Left cardiac atrium (tissue), 4 donors: ENCODE measurements around the gene MAF. TPM values are rescaled to one million over a fixed set of nuclear protein-coding genes. Genes with fewer than 3 reads are reported as not detected.
A peak's percentile ranks its signal among the peaks of the same experiment; 100 is the strongest.

Experiments
- ATAC-seq, 2 donors: fragments of 200-7000 bp; cut with Tn5 transposase; one replicate each; pipeline ENCODE4 v1.9.1; 2020; ENCODE audit warnings: mild to moderate bottlenecking in 2 of 2, moderate library complexity in 2 of 2
- DNase-seq: peaks from one replicate; pipeline ENCODE4 v3.0.0-alpha.2; 2020
- intact Hi-C, 2 donors: fragments of 100-400 bp; cut with DNase I; formaldehyde crosslinking; loops; one replicate each; pipeline versions ENCODE4 v1.14.1 to v1.15.1; 2022 to 2023
- total RNA-seq, 2 donors: library from RNA; stranded (reverse); fragmentation: NEBNext Ultra II Directional; extraction: Animal tissue kit (Norgen Biotek cat#: 25700); gene quantifications; one replicate each; pipeline ENCODE4 v1.2.1, GENCODE V29; 2021
- donor health status: DM: no; HTN: yes; CAD: no.
- donor health status: DM: no; HTN: yes; CAD: no; lungs with severe emphysema.
- donor health status: DM: yes; HTN: yes; CAD: no.
- donor health status: Dilated cardiomyopathy.

Gene MAF
- total RNA-seq, 2 donors from 2014 or later, result 19.5 to 38.5 TPM

GRCh38 chr16:79618041-79618691 lies 17.6 kb upstream of the MAF start:
- intact Hi-C loops, result no loop called here
- no peak for ATAC-seq
- no peak for DNase-seq

- intact Hi-C loops, result no loop called here
- ATAC-seq (no peak), DNase-seq (no peak)
These were observed 12.5 kb upstream of the MAF start for GRCh38 chr16:79613009-79613408.

- DNase-seq, result no peak
- intact Hi-C loops, result no loop called here
- ATAC-seq, result no peak
These were observed 11.7 kb upstream of the MAF start for GRCh38 chr16:79612207-79612606.

- intact Hi-C loops, result no loop called here
- ATAC-seq (no peak), DNase-seq (no peak)
These were observed 10.2 kb upstream of the MAF start for GRCh38 chr16:79610771-79611170.

GRCh38 chr16:79609861-79610260 lies 9.3 kb upstream of the MAF start:
- intact Hi-C loops, result loop anchor here (10.0 kb wide), 3 partner anchors 475 to 1485 kb away; no protein-coding TSS in a partner anchor
- ATAC-seq (no peak), DNase-seq (no peak)

- intact Hi-C loops, result loop anchor here (10.0 kb wide), 3 partner anchors 476 to 1484 kb away; no protein-coding TSS in a partner anchor
- DNase-seq (no peak), ATAC-seq (no peak)
These were observed 8.4 kb upstream of the MAF start for GRCh38 chr16:79608976-79609375.

GRCh38 chr16:79607587-79607986 lies 7.0 kb upstream of the MAF start:
- intact Hi-C loops, result loop anchor here (10.0 kb wide), 3 partner anchors 477 to 1483 kb away; no protein-coding TSS in a partner anchor
- DNase-seq (no peak), ATAC-seq (peak; percentile 59 to 89)

- ATAC-seq, result no peak
- intact Hi-C loops, result loop anchor here (10.0 kb wide), 3 partner anchors 479 to 1481 kb away; no protein-coding TSS in a partner anchor
- no peak for DNase-seq
These were observed 5.5 kb upstream of the MAF start for GRCh38 chr16:79605999-79606398.

- intact Hi-C loops, result loop anchor here (2.0 to 10.0 kb wide), 5 partner anchors 482 to 1478 kb away; no protein-coding TSS in a partner anchor
- ATAC-seq (no peak), DNase-seq (no peak)
These were observed 2.5 kb upstream of the MAF start for GRCh38 chr16:79603055-79603454.

- DNase-seq (no peak), ATAC-seq (no peak)
- intact Hi-C loops, result loop anchor here (2.0 to 10.0 kb wide), 5 partner anchors 482 to 1478 kb away; no protein-coding TSS in a partner anchor
These were observed 2.1 kb upstream of the MAF start for GRCh38 chr16:79602628-79603014.

GRCh38 chr16:79601931-79602627 lies 1.5 kb upstream of the MAF start:
- ATAC-seq (peak; percentile 19 to 27), DNase-seq (peak; percentile 75)
- intact Hi-C loops, result loop anchor here (2.0 to 10.0 kb wide), 5 partner anchors 483 to 1477 kb away; no protein-coding TSS in a partner anchor

GRCh38 chr16:79601092-79601930 lies 774 bp upstream of the MAF start:
- intact Hi-C loops, result loop anchor here (5.0 to 10.0 kb wide), 4 partner anchors 483 to 1477 kb away; no protein-coding TSS in a partner anchor

GRCh38 chr16:79599837-79600637 lies 500 bp downstream of the MAF start:
- ATAC-seq (peak; percentile 49 to 53), DNase-seq (peak; percentile 70)
- intact Hi-C loops, result loop anchor here (5.0 to 10.0 kb wide), 5 partner anchors 325 to 1475 kb away; no protein-coding TSS in a partner anchor

More at GRCh38 chr16:79601092-79601930, 774 bp upstream of the MAF start:
- ATAC-seq (peak; percentile 45 to 68), DNase-seq (peak; percentile 67)

- peak; percentile 40 for DNase-seq
These were observed 1.2 kb downstream of the MAF start for GRCh38 chr16:79599256-79599836.

GRCh38 chr16:79598348-79599181 lies 2.0 kb downstream of the MAF start:
- DNase-seq (peak; percentile 75), ATAC-seq (peak; percentile 5 to 14)
- intact Hi-C loops, result loop anchor here in 1 of 2 donors (10.0 kb wide), 1 partner anchor 324 kb away; no protein-coding TSS in a partner anchor

More at GRCh38 chr16:79599256-79599836, 1.2 kb downstream of the MAF start:
- no peak for ATAC-seq
- intact Hi-C loops, result loop anchor here in 1 of 2 donors (10.0 kb wide), 1 partner anchor 325 kb away; no protein-coding TSS in a partner anchor

GRCh38 chr16:79598063-79598347 lies 2.5 kb downstream of the MAF start:
- no peak for DNase-seq
- ATAC-seq, result no peak
- intact Hi-C loops, result loop anchor here in 1 of 2 donors (10.0 kb wide), 1 partner anchor 323 kb away; no protein-coding TSS in a partner anchor
